Activated naive CD4-positive, alpha-beta T cell treated with anti-CD3 and anti-CD28 coated beads for 36 hours (primary cell): ENCODE results near the gene CABLES2. TPM values are rescaled to one million over a fixed set of nuclear protein-coding genes. Genes with fewer than 3 reads are reported as not detected.
A peak's percentile ranks its signal among the peaks of the same experiment; 100 is the strongest.

ENCODE experiments used
- CTCF ChIA-PET: fragments of 350-600 bp; sonication (Branson Sonifier 250); formaldehyde crosslinking; loops from one replicate; lab custom pipeline; 2021; ENCODE audit warnings: antibody characterized with exemption; lab: Charles Lee
- DNase-seq: peaks from one replicate; pipeline ENCODE4 v3.0.0-alpha.2; 2020
- H3K27ac Mint-ChIP-seq: one replicate; pipeline ENCODE4 v1.8.0; 2021; ENCODE audit warnings: mild to moderate bottlenecking, mixed read lengths
- H3K27me3 Mint-ChIP-seq: one replicate; pipeline ENCODE4 v1.8.0; 2021; ENCODE audit warnings: low read depth, mixed read lengths
- H3K36me3 Mint-ChIP-seq: one replicate; pipeline ENCODE4 v1.8.0; 2021; ENCODE audit warnings: low read depth, mixed read lengths
- H3K4me1 Mint-ChIP-seq: one replicate; pipeline ENCODE4 v1.8.0; 2021; ENCODE audit warnings: low read depth, mixed read lengths
- H3K4me3 Mint-ChIP-seq: one replicate; pipeline ENCODE4 v1.8.0; 2021; ENCODE audit warnings: mild to moderate bottlenecking, moderate library complexity, mixed read lengths
- H3K9me3 Mint-ChIP-seq: one replicate; pipeline ENCODE4 v1.8.0; 2021; ENCODE audit warnings: mixed read lengths
- intact Hi-C: fragments of 100-400 bp; cut with micrococcal nuclease; formaldehyde crosslinking; loops from one replicate; pipeline ENCODE4 v1.15.1; 2023
- total RNA-seq, 2 experiments: library from RNA; stranded (reverse); gene quantifications; one replicate each; pipeline ENCODE4 v1.2.3, GENCODE V29; 2021

CABLES2 gene
- total RNA-seq, 2 experiments from 2014 or later, result 3.6 to 5.1 TPM

- H3K4me3 Mint-ChIP-seq, result peak overlapping the region; percentile 63
- CTCF ChIA-PET, result interaction anchor here (1.0 kb wide), 1 partner anchor 10 kb away, joined by 3 read pairs; no protein-coding TSS in a partner anchor
- H3K27ac Mint-ChIP-seq, result no peak overlapping the region
These were observed 1.7 kb downstream of the CABLES2 start for GRCh38 chr20:62405108-62405980.

GRCh38 chr20:62404761-62405107 lies 2.4 kb downstream of the CABLES2 start:
- CTCF ChIA-PET, result no interaction called here
- intact Hi-C loops, result loop anchor here (1.0 to 5.0 kb wide), 4 partner anchors 16 to 403 kb away; no protein-coding TSS in a partner anchor
- no peak for DNase-seq
- H3K4me1 Mint-ChIP-seq, result peaks cover 25% of the 10 kb centered on the region
- H3K36me3 Mint-ChIP-seq, result peaks cover under 1% of the 10 kb centered on the region
- H3K9me3 Mint-ChIP-seq, result no peaks in the 10 kb centered on the region
- no peak overlapping the region for H3K27ac Mint-ChIP-seq
- no peaks in the 10 kb centered on the region for H3K27me3 Mint-ChIP-seq
- no peak overlapping the region for H3K4me3 Mint-ChIP-seq

More at GRCh38 chr20:62405108-62405980, 1.7 kb downstream of the CABLES2 start:
- H3K27me3 Mint-ChIP-seq, result no peaks in the 10 kb centered on the region
- intact Hi-C loops, result loop anchor here (5.0 kb wide), 3 partner anchors 97 to 402 kb away; no protein-coding TSS in a partner anchor
- H3K36me3 Mint-ChIP-seq, result no peaks in the 10 kb centered on the region
- no peaks in the 10 kb centered on the region for H3K9me3 Mint-ChIP-seq
- DNase-seq, result no peak
- H3K4me1 Mint-ChIP-seq, result peaks cover 31% of the 10 kb centered on the region

- Mint-ChIP-seq H3K27ac (no peak overlapping the region), H3K36me3 (peaks cover 2% of the 10 kb centered on the region), H3K4me3 (peak overlapping the region; percentile 19), H3K9me3 (no peaks in the 10 kb centered on the region), H3K27me3 (no peaks in the 10 kb centered on the region), H3K4me1 (peaks cover 22% of the 10 kb centered on the region)
- intact Hi-C loops, result loop anchor here (1.0 kb wide), 1 partner anchor 16 kb away; no protein-coding TSS in a partner anchor
- CTCF ChIA-PET, result no interaction called here
- DNase-seq, result no peak
These were observed 2.9 kb downstream of the CABLES2 start for GRCh38 chr20:62404112-62404665.

- no peak overlapping the region for H3K4me3 Mint-ChIP-seq
- intact Hi-C loops, result no loop called here
- no peaks in the 10 kb centered on the region for H3K27me3 Mint-ChIP-seq
- DNase-seq, result no peak
- H3K36me3 Mint-ChIP-seq, result peaks cover 2% of the 10 kb centered on the region
- H3K27ac Mint-ChIP-seq, result no peak overlapping the region
- peaks cover 22% of the 10 kb centered on the region for H3K4me1 Mint-ChIP-seq
- H3K9me3 Mint-ChIP-seq, result no peaks in the 10 kb centered on the region
- CTCF ChIA-PET, result no interaction called here
These were observed 3.8 kb downstream of the CABLES2 start for GRCh38 chr20:62403331-62403730.

- Mint-ChIP-seq H3K27ac (no peak overlapping the region), H3K27me3 (no peaks in the 10 kb centered on the region), H3K36me3 (peaks cover 3% of the 10 kb centered on the region), H3K4me3 (no peak overlapping the region), H3K9me3 (peaks cover 2% of the 10 kb centered on the region), H3K4me1 (peaks cover 18% of the 10 kb centered on the region)
- no peak for DNase-seq
- intact Hi-C loops, result no loop called here
- CTCF ChIA-PET, result no interaction called here
These were observed 4.5 kb downstream of the CABLES2 start for GRCh38 chr20:62402456-62403150.

- CTCF ChIA-PET, result interaction anchor here (0.9 kb wide), 1 partner anchor 18 kb away, joined by 3 read pairs; no protein-coding TSS in a partner anchor
- intact Hi-C loops, result no loop called here
These were observed 5.7 kb downstream of the CABLES2 start for GRCh38 chr20:62401331-62401779.

GRCh38 chr20:62400541-62400940 lies 6.5 kb downstream of the CABLES2 start:
- DNase-seq, result no peak
- H3K27me3 Mint-ChIP-seq, result no peaks in the 10 kb centered on the region
- H3K9me3 Mint-ChIP-seq, result peaks cover 2% of the 10 kb centered on the region
- H3K4me1 Mint-ChIP-seq, result peaks cover 12% of the 10 kb centered on the region
- peaks cover 3% of the 10 kb centered on the region for H3K36me3 Mint-ChIP-seq
- CTCF ChIA-PET, result interaction anchor here (0.9 to 1.1 kb wide), 3 partner anchors 11 to 99 kb away, joined by 3 to 4 read pairs (median 3); no protein-coding TSS in a partner anchor
- H3K4me3 Mint-ChIP-seq, result no peak overlapping the region
- H3K27ac Mint-ChIP-seq, result no peak overlapping the region
- intact Hi-C loops, result no loop called here

More at GRCh38 chr20:62401331-62401779, 5.7 kb downstream of the CABLES2 start:
- Mint-ChIP-seq H3K4me1 (peaks cover 18% of the 10 kb centered on the region), H3K4me3 (no peak overlapping the region), H3K27ac (no peak overlapping the region), H3K9me3 (peaks cover 2% of the 10 kb centered on the region), H3K36me3 (peaks cover 3% of the 10 kb centered on the region), H3K27me3 (no peaks in the 10 kb centered on the region)
- no peak for DNase-seq

- no peak for DNase-seq
- CTCF ChIA-PET, result interaction anchor here (0.9 to 1.1 kb wide), 2 partner anchors 12 to 100 kb away, joined by 3 to 4 read pairs; no protein-coding TSS in a partner anchor
- H3K4me1 Mint-ChIP-seq, result peaks cover 7% of the 10 kb centered on the region
- intact Hi-C loops, result no loop called here
- no peaks in the 10 kb centered on the region for H3K27me3 Mint-ChIP-seq
- H3K27ac Mint-ChIP-seq, result no peak overlapping the region
- H3K36me3 Mint-ChIP-seq, result peaks cover 3% of the 10 kb centered on the region
- no peak overlapping the region for H3K4me3 Mint-ChIP-seq
- H3K9me3 Mint-ChIP-seq, result peaks cover 2% of the 10 kb centered on the region
These were observed 7.1 kb downstream of the CABLES2 start for GRCh38 chr20:62400021-62400420.

GRCh38 chr20:62398120-62398821 lies 8.8 kb downstream of the CABLES2 start:
- DNase-seq, result no peak
- Mint-ChIP-seq H3K36me3 (peaks cover 3% of the 10 kb centered on the region), H3K4me1 (no peaks in the 10 kb centered on the region), H3K4me3 (no peak overlapping the region), H3K9me3 (peaks cover 2% of the 10 kb centered on the region), H3K27ac (no peak overlapping the region), H3K27me3 (no peaks in the 10 kb centered on the region)
- CTCF ChIA-PET, result no interaction called here
- intact Hi-C loops, result no loop called here

GRCh38 chr20:62396367-62397239 lies 10.5 kb downstream of the CABLES2 start:
- CTCF ChIA-PET, result interaction anchor here (1.2 kb wide), 1 partner anchor 14 kb away, joined by 3 read pairs; no protein-coding TSS in a partner anchor
- no peak for DNase-seq
- Mint-ChIP-seq H3K36me3 (peaks cover 3% of the 10 kb centered on the region), H3K4me3 (no peak overlapping the region), H3K27me3 (no peaks in the 10 kb centered on the region), H3K4me1 (no peaks in the 10 kb centered on the region), H3K9me3 (peaks cover 2% of the 10 kb centered on the region), H3K27ac (no peak overlapping the region)
- intact Hi-C loops, result no loop called here
